OCI-LY7 (cell line): ENCODE measurements around the gene SEC22B. TPM values are rescaled to one million over a fixed set of nuclear protein-coding genes. Genes with fewer than 3 reads are reported as not detected.
"Not testable (repeated sequence)": the region's sequence is repeated elsewhere in the genome, so short reads cannot be mapped to it uniquely, and the experiment has no call there.

Experiments
- BruUV-seq: library from RNA; stranded (reverse); fragments of 400-500 nt; replicated peaks from 2 replicates; lab custom pipeline; 2021; lab: Mats Ljungman, UMichigan
- CTCF ChIA-PET: fragments of 300-600 bp; sonication (Branson Sonifier 250); formaldehyde crosslinking; loops from one replicate; lab custom pipeline; 2022; ENCODE audit warnings: antibody characterized with exemption; ENCODE audit not compliant: unreplicated experiment; lab: Charles Lee
- POLR2A ChIA-PET: fragments of 300-600 bp; sonication (Branson Sonifier 250); formaldehyde crosslinking; loops from one replicate; lab custom pipeline; 2022; ENCODE audit warnings: antibody characterized with exemption; lab: Charles Lee
- DNase-seq: peaks from one replicate; pipeline ENCODE4 v3.0.0-alpha.2; 2015; ENCODE audit warnings: low spot score
- H2AFZ ChIP-seq: fragments of 200-600 bp; sonication (generic), shearing (Covaris generic); 2 replicates; pipeline ENCODE4 v1.6.1; 2014; ENCODE audit warnings: mild to moderate bottlenecking, antibody characterized with exemption, low read length, moderate library complexity
- H3K27ac ChIP-seq: fragments of 200-600 bp; sonication (generic); 2 replicates; pipeline ENCODE4 v1.5.1; 2014; ENCODE audit warnings: mixed run types, low read depth, mild to moderate bottlenecking, moderate library complexity, low read length, inconsistent platforms; ENCODE audit not compliant: poor library complexity, severe bottlenecking
- H3K36me3 ChIP-seq: fragments of 200-600 bp; sonication (generic); 2 replicates; pipeline ENCODE4 v1.6.1; 2014; ENCODE audit warnings: mild to moderate bottlenecking, antibody characterized with exemption, low read length, moderate library complexity, mixed read lengths; ENCODE audit not compliant: insufficient read depth
- H3K4me1 ChIP-seq: fragments of 200-600 bp; sonication (generic); 2 replicates; pipeline ENCODE4 v1.5.1; 2014; ENCODE audit warnings: mild to moderate bottlenecking, low read length; ENCODE audit not compliant: insufficient read depth, poor library complexity, severe bottlenecking
- H3K4me2 ChIP-seq: fragments of 200-600 bp; sonication (generic); 2 replicates; pipeline ENCODE4 v1.6.1; 2014; ENCODE audit warnings: mild to moderate bottlenecking, low read length
- H3K4me3 ChIP-seq: fragments of 200-600 bp; sonication (generic); 2 replicates; pipeline ENCODE4 v1.5.1; 2014; ENCODE audit warnings: mild to moderate bottlenecking, low read depth, low read length; ENCODE audit not compliant: poor library complexity, severe bottlenecking
- H3K79me2 ChIP-seq: fragments of 200-600 bp; sonication (generic); 2 replicates; pipeline ENCODE4 v1.6.1; 2016; ENCODE audit warnings: low read depth, mild to moderate bottlenecking, low read length, moderate library complexity, mixed read lengths; ENCODE audit not compliant: insufficient read depth
- H3K9me2 ChIP-seq: fragments of 200-600 bp; sonication (generic); 2 replicates; pipeline ENCODE4 v1.6.1; 2016; ENCODE audit warnings: mild to moderate bottlenecking, low read length, mixed read lengths; ENCODE audit not compliant: insufficient read depth
- H3K9me3 ChIP-seq: fragments of 200-600 bp; sonication (generic); 2 replicates; pipeline ENCODE4 v1.6.1; 2014; ENCODE audit warnings: mild to moderate bottlenecking, mixed run types, low read length, mixed read lengths
- H4K20me1 ChIP-seq: fragments of 200-600 bp; sonication (generic); 2 replicates; pipeline ENCODE4 v1.6.1; 2014; ENCODE audit warnings: mild to moderate bottlenecking, antibody characterized with exemption, low read length, moderate library complexity, mixed read lengths; ENCODE audit not compliant: insufficient read depth
- intact Hi-C: fragments of 100-400 bp; cut with micrococcal nuclease; formaldehyde crosslinking; loops from one replicate; pipeline ENCODE4 v1.10.0; 2022; ENCODE audit not compliant: unreplicated experiment
- total RNA-seq, 2 experiments: library from RNA; depleted of rRNA in 1 of 2; stranded (reverse); fragments of >200 nt in 1 of 2; shearing (Covaris generic) in 1 of 2; gene quantifications; 2 replicates each; pipeline ENCODE4 v1.2.3, GENCODE V29; 2014 to 2022

SEC22B gene
- total RNA-seq, 2 experiments from 2014 or later = 12.7 to 23.5 TPM

GRCh38 chr1:120196863-120197775 lies 20.8 kb upstream of the SEC22B start:
- BruUV-seq, H3K36me3 ChIP-seq, H3K9me2 ChIP-seq, H3K27ac ChIP-seq, H3K4me2 ChIP-seq, H3K4me1 ChIP-seq, DNase-seq, H4K20me1 ChIP-seq, H3K79me2 ChIP-seq, CTCF ChIA-PET, intact Hi-C loops, H3K4me3 ChIP-seq, H3K9me3 ChIP-seq, POLR2A ChIA-PET, H2AFZ ChIP-seq: not testable (repeated sequence)

- H3K27ac ChIP-seq, H3K4me3 ChIP-seq, BruUV-seq, CTCF ChIA-PET, DNase-seq, H4K20me1 ChIP-seq, intact Hi-C loops, POLR2A ChIA-PET, H3K9me2 ChIP-seq, H3K79me2 ChIP-seq, H3K4me2 ChIP-seq, H2AFZ ChIP-seq, H3K36me3 ChIP-seq, H3K4me1 ChIP-seq, H3K9me3 ChIP-seq: not testable (repeated sequence)
These were observed 12.3 kb upstream of the SEC22B start for GRCh38 chr1:120188626-120189025.

- H3K4me1 ChIP-seq, DNase-seq, H3K9me3 ChIP-seq, H3K9me2 ChIP-seq, intact Hi-C loops, H2AFZ ChIP-seq, H4K20me1 ChIP-seq, H3K4me3 ChIP-seq, H3K36me3 ChIP-seq, CTCF ChIA-PET, H3K27ac ChIP-seq, H3K4me2 ChIP-seq, BruUV-seq, H3K79me2 ChIP-seq, POLR2A ChIA-PET: not testable (repeated sequence)
These were observed 5.9 kb upstream of the SEC22B start for GRCh38 chr1:120182176-120182707.

- CTCF ChIA-PET, H3K79me2 ChIP-seq, BruUV-seq, H3K4me2 ChIP-seq, H4K20me1 ChIP-seq, DNase-seq, H3K36me3 ChIP-seq, intact Hi-C loops, H3K4me3 ChIP-seq, H3K4me1 ChIP-seq, H3K9me2 ChIP-seq, H2AFZ ChIP-seq, H3K27ac ChIP-seq, POLR2A ChIA-PET, H3K9me3 ChIP-seq: not testable (repeated sequence)
These were observed 3.7 kb upstream of the SEC22B start for GRCh38 chr1:120179811-120180690.
